Adrenal gland (tissue), 12 donors: Measurements from ENCODE around the gene ERBB4. TPM values are rescaled to one million over a fixed set of nuclear protein-coding genes. Genes with fewer than 3 reads are reported as not detected.
"Not testable (repeated sequence)": the region's sequence is repeated elsewhere in the genome, so short reads cannot be mapped to it uniquely, and the experiment has no call there.

ENCODE experiments used
- DNase-seq, 7 donors: peaks; one replicate each; pipeline ENCODE4 v3.0.0-alpha.2; 2019 to 2020
- H3K27ac ChIP-seq, 5 donors: fragments of 200-600 bp; sonication (generic) in 4 of 5; 1 replicate in 3 of 5; 2 replicates in 2 of 5; pipeline versions ENCODE4 v1.5.1 to v1.8.0; 2016 to 2020; ENCODE audit warnings: mild to moderate bottlenecking in 1 of 5
- H3K27me3 ChIP-seq: fragments of 200-600 bp; 2 replicates; pipeline ENCODE4 v1.8.0; 2021
- H3K36me3 ChIP-seq, 2 donors: fragments of 200-600 bp; replicated peaks in 1 of 2; 1 replicate in 1 of 2; 2 replicates in 1 of 2; pipeline versions ENCODE4 v1.5.1 to v1.8.0; 2018 to 2022
- H3K4me1 ChIP-seq, 2 donors: fragments of 200-600 bp; replicated peaks in 1 of 2; 1 replicate in 1 of 2; 2 replicates in 1 of 2; pipeline versions ENCODE4 v1.5.1 to v1.8.0; 2018 to 2021
- H3K4me3 ChIP-seq, 4 donors: fragments of 200-600 bp; sonication (generic) in 3 of 4; one replicate each; pipeline ENCODE4 v1.5.1; 2016 to 2018
- H3K9me3 ChIP-seq, 3 donors: fragments of 200-600 bp; sonication (generic) in 1 of 3; replicated peaks in 1 of 3; 1 replicate in 2 of 3; 2 replicates in 1 of 3; pipeline versions ENCODE4 v1.5.1 to v1.8.0; 2016 to 2021
- POLR2A ChIP-seq, 2 donors: fragments of 450-650 bp; IDR thresholded peaks; one replicate each; pipeline ENCODE4 v1.6.1; 2017; ENCODE audit warnings: antibody characterized with exemption in 2 of 2, mild to moderate bottlenecking in 2 of 2, moderate library complexity in 1 of 2
- WGBS, 4 donors: extraction: QIAGEN DNeasy Blood & Tissue Kit in 2 of 4; methylation state at CpG; one replicate each; pipeline versions ENCODE4 v1.1.5 to v1.1.7; 2013 to 2017; 5-methylcytosine and 5-hydroxymethylcytosine counted together
- intact Hi-C, 2 donors: fragments of 100-400 bp; cut with DNase I; formaldehyde crosslinking; loops; one replicate each; pipeline versions ENCODE4 v1.14.1 to v1.15.0; 2022 to 2023
- polyA plus RNA-seq, 3 donors: library from polyadenylated mRNA; stranded (reverse); fragments of 200-250 nt in 2 of 3; fragments of 350-450 nt in 1 of 3; fragmentation: Illumina TruSeq in 1 of 3; extraction: RNeasy Lipid Tissue Mini Kit (QIAGEN cat#74804) in 1 of 3; gene quantifications; one replicate each; pipeline ENCODE4 v1.2.3, GENCODE V29; 2013 to 2014
- total RNA-seq, 9 donors: library from RNA; depleted of rRNA in 4 of 9; stranded (reverse); fragments of >200 nt in 4 of 9; fragments of 120-200 nt in 1 of 9; fragmentation: NEBNext Ultra II Directional in 1 of 9; extraction: Animal tissue kit (Norgen Biotek cat#: 25700) in 1 of 9; gene quantifications; one replicate each; pipeline versions ENCODE4 v1.1.0 to v1.2.4, GENCODE V29; 2013 to 2023
- TF ChIP-seq, protein P1 (sequence below), 6 experiments: fragments of 450-650 bp in 4 of 6; fragments of 200-600 bp in 2 of 6; sonication (generic) in 1 of 6; IDR thresholded peaks; 1 replicate in 5 of 6; 2 replicates in 1 of 6; pipeline versions ENCODE4 v1.5.1 to v1.8.0; 2016 to 2021; ENCODE audit warnings: antibody characterized with exemption in 6 of 6, mild to moderate bottlenecking in 2 of 6, moderate library complexity in 1 of 6
- donor health status: healthy with polysubstance abuse.
- donor health status: Bipolar disorder and iron deficiency.
- donor health status: DM: yes; HTN: yes; CAD: no.
- donor health status: DM: no; HTN: no; CAD: no.
- donor health status: DM: no; HTN: no; CAD: no.
- donor health status: DM: yes; HTN: yes; CAD: no.

The ERBB4 gene
- total and polyA plus RNA-seq, 12 donors = 0.06 to 2.9 (median 0.49) TPM

DNA sequence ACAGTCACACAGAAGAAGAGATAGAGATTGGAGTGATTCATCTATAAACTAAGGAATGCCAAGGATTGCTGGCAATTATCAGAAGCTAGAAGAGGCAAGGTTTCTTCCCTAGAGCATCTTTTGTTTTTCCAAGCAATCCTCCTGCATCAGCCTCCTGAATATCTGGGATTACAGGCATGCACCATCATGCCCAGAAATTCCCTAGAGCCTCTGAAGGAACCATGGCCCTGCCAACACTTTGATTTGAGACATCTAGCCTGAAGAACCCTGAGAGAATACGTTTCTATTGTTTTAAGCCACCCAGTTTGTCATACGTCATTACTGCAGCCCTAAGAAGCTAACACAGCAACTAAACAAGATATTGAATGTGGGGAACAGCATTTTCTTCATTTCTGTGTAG lies 525.0 kb downstream of the ERBB4 start:
- Histone ChIP-seq H3K36me3 (no peaks in the 10 kb centered on the region), H3K27ac (no peak overlapping the region), H3K27me3 (no peaks in the 10 kb centered on the region), H3K4me1 (no peaks in the 10 kb centered on the region), H3K9me3 (no peaks in the 10 kb centered on the region), H3K4me3 (no peak overlapping the region)
- WGBS, 4 donors = 50 to 65% (median 56%) methylated on average over 2 of the region's 2 CpGs
- DNase-seq = no peak
- TF ChIP-seq, protein P1, sequence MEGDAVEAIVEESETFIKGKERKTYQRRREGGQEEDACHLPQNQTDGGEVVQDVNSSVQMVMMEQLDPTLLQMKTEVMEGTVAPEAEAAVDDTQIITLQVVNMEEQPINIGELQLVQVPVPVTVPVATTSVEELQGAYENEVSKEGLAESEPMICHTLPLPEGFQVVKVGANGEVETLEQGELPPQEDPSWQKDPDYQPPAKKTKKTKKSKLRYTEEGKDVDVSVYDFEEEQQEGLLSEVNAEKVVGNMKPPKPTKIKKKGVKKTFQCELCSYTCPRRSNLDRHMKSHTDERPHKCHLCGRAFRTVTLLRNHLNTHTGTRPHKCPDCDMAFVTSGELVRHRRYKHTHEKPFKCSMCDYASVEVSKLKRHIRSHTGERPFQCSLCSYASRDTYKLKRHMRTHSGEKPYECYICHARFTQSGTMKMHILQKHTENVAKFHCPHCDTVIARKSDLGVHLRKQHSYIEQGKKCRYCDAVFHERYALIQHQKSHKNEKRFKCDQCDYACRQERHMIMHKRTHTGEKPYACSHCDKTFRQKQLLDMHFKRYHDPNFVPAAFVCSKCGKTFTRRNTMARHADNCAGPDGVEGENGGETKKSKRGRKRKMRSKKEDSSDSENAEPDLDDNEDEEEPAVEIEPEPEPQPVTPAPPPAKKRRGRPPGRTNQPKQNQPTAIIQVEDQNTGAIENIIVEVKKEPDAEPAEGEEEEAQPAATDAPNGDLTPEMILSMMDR (IDR thresholded peaks at IDR 0.05) = no peak
- no peak for TF ChIP-seq POLR2A (IDR thresholded peaks at IDR 0.05)
- intact Hi-C loops = no loop called here

DNA sequence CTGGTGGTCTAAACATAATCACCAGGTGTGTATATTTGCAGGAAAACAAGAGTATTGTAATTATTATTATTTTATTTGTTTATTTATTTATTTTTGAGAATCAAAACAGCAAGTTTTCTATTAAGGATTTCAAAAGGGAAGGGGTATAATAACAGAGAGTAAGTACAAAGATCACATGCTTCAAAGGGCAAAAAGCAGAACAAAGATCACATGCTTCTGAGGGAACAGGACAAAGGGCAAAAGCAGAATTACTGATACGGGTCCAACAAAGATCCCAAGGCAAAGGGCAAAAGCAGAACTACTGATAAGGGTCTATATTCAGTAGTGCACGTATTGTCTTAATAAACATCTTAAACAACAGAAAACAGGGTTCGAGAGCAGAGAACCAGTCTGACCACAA lies 528.3 kb downstream of the ERBB4 start:
- H3K27ac ChIP-seq, H3K4me1 ChIP-seq, DNase-seq, H3K27me3 ChIP-seq, intact Hi-C loops, H3K4me3 ChIP-seq, H3K36me3 ChIP-seq, H3K9me3 ChIP-seq: not testable (repeated sequence)
- WGBS, 4 donors = 50 to 76% (median 70%) methylated on average over 3 of the region's 3 CpGs

DNA sequence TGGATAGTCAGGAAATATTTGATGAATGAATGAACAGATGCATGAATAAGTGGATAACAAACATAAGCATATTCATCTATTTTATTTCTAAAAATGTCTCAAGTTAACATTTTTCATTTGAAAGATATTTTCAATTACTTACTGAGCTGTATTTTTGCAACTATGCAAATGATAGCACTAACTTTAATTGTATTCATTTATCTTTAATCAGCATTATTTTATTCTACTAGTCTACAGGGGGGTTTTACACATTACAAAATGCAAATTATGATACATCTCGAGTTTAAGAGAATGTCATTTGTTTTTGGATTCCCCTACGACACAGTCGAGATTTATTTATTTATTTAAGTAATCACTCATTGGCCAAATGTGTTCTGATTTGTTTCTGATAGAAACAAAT lies 530.6 kb downstream of the ERBB4 start:
- Histone ChIP-seq H3K4me3 (no peak overlapping the region), H3K27ac (no peak overlapping the region), H3K27me3 (no peaks in the 10 kb centered on the region), H3K36me3 (no peaks in the 10 kb centered on the region), H3K9me3 (no peaks in the 10 kb centered on the region), H3K4me1 (no peaks in the 10 kb centered on the region)
- WGBS, 4 donors = 43 to 51% (median 51%) methylated on average over 3 of the region's 3 CpGs
- TF ChIP-seq, protein P1 (IDR thresholded peaks at IDR 0.05) = no peak
- no peak for TF ChIP-seq POLR2A (IDR thresholded peaks at IDR 0.05)
- DNase-seq = no peak
- intact Hi-C loops = no loop called here

DNA sequence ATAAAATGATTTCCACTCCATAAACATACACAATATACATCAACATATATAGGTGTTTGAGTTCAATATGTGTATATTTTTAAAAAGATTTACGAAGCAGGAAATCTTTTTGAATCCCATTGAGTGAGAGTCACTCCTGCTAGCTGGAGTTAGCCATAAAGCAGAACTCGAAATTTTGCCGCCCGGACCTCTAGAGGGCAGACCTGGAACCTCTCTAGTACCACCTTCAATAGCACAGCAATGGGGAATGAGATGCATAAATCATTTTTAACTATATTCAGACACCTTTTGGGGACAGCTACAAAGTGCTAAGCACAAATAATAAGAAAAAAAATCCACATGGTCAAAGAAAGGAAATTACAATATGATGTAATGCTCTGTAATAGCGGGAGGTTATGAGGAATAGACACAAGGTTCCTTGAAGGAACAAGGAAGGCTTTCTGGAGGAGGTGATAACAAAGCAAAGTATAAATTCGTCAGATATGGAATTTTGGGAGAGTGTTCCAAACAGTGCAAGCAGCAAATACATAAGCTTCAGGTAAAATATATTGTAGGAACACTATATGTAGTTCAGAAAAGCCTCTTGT lies 533.4 kb downstream of the ERBB4 start:
- no peaks in the 10 kb centered on the region for H3K27me3 ChIP-seq
- 30 to 39% (median 34%) methylated on average over 6 of the region's 6 CpGs for WGBS, 4 donors
- no peak overlapping the region for H3K27ac ChIP-seq
- no peaks in the 10 kb centered on the region for H3K36me3 ChIP-seq
- no peaks in the 10 kb centered on the region for H3K9me3 ChIP-seq
- H3K4me1 ChIP-seq = no peaks in the 10 kb centered on the region
- DNase-seq = peak in 2 of 7 donors; percentile 10 to 54
- H3K4me3 ChIP-seq = no peak overlapping the region
- intact Hi-C loops = no loop called here
- TF ChIP-seq, protein P1 (IDR thresholded peaks at IDR 0.05) = peak in 1 of 6 experiments; percentile 16
- TF ChIP-seq POLR2A (IDR thresholded peaks at IDR 0.05) = no peak

DNA sequence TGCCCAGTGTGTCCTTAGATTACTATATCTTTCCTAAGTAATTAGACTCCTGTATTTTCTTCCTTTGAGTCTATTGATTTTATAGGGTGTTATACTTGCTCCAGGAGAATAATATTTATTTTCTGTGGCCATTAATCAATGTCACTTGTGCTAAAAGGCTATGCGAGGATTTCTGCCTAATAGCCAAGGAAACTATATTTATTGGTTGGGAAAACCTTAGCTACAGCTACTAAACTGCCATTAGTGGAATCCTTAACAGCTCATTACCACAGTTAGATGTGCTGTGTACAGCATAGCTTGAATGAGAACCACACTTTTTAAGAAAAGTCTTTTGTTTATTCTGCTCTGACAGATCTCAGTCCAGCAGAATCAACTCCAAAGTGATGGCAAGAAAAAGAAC lies 537.3 kb downstream of the ERBB4 start:
- Histone ChIP-seq H3K9me3 (no peaks in the 10 kb centered on the region), H3K27ac (no peak overlapping the region), H3K27me3 (no peaks in the 10 kb centered on the region), H3K36me3 (no peaks in the 10 kb centered on the region), H3K4me3 (no peak overlapping the region), H3K4me1 (no peaks in the 10 kb centered on the region)
- no peak for DNase-seq
- TF ChIP-seq, protein P1 (IDR thresholded peaks at IDR 0.05) = no peak
- no peak for TF ChIP-seq POLR2A (IDR thresholded peaks at IDR 0.05)
- intact Hi-C loops = no loop called here
- WGBS, 4 donors = 13 to 40% (median 27%) methylated on average over 1 of the region's 1 CpG
